ENCODE data around the gene OTUD4.

OTUD4 gene

DNA sequence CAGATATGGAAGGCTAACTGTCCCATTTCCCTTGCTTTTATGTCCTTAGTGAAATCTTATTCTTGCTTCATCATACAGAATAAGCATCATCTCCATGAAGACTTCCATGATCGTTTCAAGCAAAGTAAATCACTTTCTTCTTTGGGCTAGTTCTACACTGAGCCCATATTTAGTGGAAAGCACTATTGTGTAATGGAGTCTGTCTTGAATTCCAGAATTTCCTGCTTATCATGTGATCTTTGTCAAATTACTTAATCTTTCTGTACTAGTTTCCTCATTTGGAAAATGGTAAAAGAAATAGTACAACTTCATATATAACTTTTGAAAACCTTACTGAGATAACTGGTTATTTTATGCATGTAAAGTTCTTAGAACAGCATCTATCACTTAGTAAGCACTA lies 90.0 kb downstream of the OTUD4 start:
- no peaks in the 10 kb centered on the region for H3K27me3 Mint-ChIP-seq
- peaks cover 23% of the 10 kb centered on the region for H3K9me3 Mint-ChIP-seq
- H3K36me3 Mint-ChIP-seq (ENCODE audit: low read depth), result peaks cover 89% of the 10 kb centered on the region
- peaks cover 18% of the 10 kb centered on the region for H3K4me1 Mint-ChIP-seq (ENCODE audit: low read depth)
- H3K27ac Mint-ChIP-seq, result no peak overlapping the region
- no peak overlapping the region for H3K4me3 Mint-ChIP-seq
- intact Hi-C loops (cut with micrococcal nuclease), result loop anchor here (10.0 kb wide), 1 partner anchor 1434 kb away; the partner anchor contains the start of gene SLC10A7

DNA sequence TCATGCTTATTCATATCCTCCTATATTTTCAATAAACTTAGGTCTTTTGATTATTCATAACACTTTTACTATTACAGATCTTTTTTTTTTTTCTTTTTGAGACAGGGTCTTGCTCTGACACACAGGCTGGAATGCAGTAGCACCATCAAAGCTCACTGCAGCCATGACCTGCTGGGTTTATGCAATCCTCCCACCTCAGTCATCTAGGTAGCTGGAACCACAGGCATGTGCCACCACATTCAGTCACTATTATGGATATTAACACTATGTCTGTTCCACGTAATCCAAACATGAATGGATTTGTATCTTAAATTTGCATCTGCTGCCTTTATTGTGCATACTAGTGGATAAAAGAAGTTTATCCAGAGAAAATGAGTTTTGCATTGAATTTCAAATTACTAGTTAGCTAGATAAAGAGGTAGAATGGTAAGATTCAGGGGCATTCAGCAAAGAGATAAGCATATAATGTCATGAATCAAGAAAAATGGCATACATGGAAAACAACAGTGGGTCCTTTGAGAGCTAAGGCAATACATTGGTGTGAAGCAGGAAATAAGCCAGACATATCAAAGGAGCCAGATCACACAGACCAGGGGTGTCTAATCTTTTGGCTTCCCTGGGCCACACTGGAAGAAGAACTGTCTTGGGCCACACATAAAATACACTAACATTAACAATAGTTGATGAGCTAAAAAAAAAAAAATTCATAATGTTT lies 96.3 kb downstream of the OTUD4 start:
- intact Hi-C loops (cut with micrococcal nuclease), result no loop called here
- no peaks in the 10 kb centered on the region for H3K9me3 Mint-ChIP-seq
- peaks cover 59% of the 10 kb centered on the region for H3K36me3 Mint-ChIP-seq (ENCODE audit: low read depth)
- peaks cover 13% of the 10 kb centered on the region for H3K4me1 Mint-ChIP-seq (ENCODE audit: low read depth)
- H3K27me3 Mint-ChIP-seq, result no peaks in the 10 kb centered on the region
- no peak overlapping the region for H3K27ac Mint-ChIP-seq
- no peak overlapping the region for H3K4me3 Mint-ChIP-seq
